Measurements from ENCODE around the gene VWA8. TPM values are rescaled to one million over a fixed set of nuclear protein-coding genes. Genes with fewer than 3 reads are reported as not detected.

The VWA8 gene
- total and polyA plus RNA-seq, 2 of the 8 experiments (the other 6 are each of a cell fraction or from before 2014, with no cell fraction given), result 5.9 to 19.6 TPM

- TF ChIP-seq MAFK (IDR thresholded peaks at IDR 0.05; ENCODE audit: low read depth, low read length) (no peak), POLR2AphosphoS5 (IDR thresholded peaks at IDR 0.05; ENCODE audit: low read depth, low read length) (no peak), USF2 (IDR thresholded peaks at IDR 0.05; ENCODE audit: low read length) (no peak), ZNF274 (IDR thresholded peaks at IDR 0.05; ENCODE audit: borderline replicate concordance, extremely low read depth, low read length) (no peak), KDM4A (IDR thresholded peaks at IDR 0.05; ENCODE audit: low read depth, low read length, severe bottlenecking) (no peak), KDM1A (IDR thresholded peaks at IDR 0.05; ENCODE audit: borderline replicate concordance, low read length) (no peak), ATF3 (IDR thresholded peaks at IDR 0.05; ENCODE audit: insufficient read depth, low read depth, low read length) (no peak), SIN3A (conservative IDR thresholded peaks at IDR 0.05 in 1 of 2, IDR thresholded peaks at IDR 0.05 in 1 of 2; ENCODE audit: low read depth in 1 of 2, low read length in 2 of 2) (no peak), RAD21 (IDR thresholded peaks at IDR 0.05 in 1 of 2, conservative IDR thresholded peaks at IDR 0.05 in 1 of 2; ENCODE audit: low read depth in 2 of 2, low read length in 2 of 2) (peak; percentile 94 to 95), CREB1 (IDR thresholded peaks at IDR 0.05) (peak; percentile 34; the same call in 1 of the 2 replicates)
These were observed 292.7 kb downstream of the VWA8 start (continued) for GRCh38 chr13:41668130-41668757.
